GM04503 (cell line): ENCODE data around the gene CD63.

ENCODE experiments used
- DNase-seq: peaks from one replicate; pipeline ENCODE4 v3.0.0-alpha.2; 2012; ENCODE audit warnings: low read depth

Gene CD63

DNA sequence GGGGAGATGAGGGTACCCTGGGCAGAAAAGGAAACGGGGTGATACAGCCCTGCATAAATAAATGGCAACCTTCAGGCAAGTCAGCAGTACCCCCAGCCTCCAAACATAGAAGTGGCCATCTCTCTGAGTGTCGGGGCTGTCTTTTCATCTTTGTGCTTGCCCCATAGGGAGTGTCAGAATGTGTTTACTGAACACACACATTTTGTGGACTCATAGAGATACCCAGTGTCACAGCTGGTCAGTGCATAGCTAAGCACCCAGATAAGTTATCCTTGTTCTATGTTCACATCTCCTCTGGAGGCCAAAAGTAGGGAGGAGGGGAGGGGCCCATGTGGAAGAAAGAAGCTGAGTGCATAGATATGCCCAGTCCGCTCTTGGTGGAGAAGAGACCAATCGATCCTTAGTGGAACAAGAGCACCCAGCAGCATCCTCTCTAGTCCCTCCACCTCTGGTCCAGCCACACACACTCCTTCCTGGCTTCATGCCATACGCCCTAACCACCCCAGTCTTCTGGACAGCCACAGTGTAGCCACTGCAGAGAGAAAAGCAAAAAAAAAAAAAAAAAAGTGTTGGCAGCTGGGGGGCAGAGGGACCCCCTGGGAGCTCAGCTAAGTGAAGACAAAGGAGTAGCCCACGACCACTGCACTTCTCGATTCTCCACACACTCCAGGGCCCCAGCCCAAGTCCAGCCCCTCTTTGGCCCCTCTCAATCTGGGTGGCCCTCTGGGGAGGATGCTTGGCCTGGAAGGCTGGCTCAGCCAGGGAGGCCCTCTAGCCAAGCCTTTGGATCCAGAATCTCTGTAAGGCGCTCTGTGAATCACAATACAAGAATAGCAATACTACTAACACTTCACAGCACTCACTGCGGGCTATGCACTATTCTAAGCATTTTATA lies 23.7 kb downstream of the CD63 start:
- no peak for DNase-seq

DNA sequence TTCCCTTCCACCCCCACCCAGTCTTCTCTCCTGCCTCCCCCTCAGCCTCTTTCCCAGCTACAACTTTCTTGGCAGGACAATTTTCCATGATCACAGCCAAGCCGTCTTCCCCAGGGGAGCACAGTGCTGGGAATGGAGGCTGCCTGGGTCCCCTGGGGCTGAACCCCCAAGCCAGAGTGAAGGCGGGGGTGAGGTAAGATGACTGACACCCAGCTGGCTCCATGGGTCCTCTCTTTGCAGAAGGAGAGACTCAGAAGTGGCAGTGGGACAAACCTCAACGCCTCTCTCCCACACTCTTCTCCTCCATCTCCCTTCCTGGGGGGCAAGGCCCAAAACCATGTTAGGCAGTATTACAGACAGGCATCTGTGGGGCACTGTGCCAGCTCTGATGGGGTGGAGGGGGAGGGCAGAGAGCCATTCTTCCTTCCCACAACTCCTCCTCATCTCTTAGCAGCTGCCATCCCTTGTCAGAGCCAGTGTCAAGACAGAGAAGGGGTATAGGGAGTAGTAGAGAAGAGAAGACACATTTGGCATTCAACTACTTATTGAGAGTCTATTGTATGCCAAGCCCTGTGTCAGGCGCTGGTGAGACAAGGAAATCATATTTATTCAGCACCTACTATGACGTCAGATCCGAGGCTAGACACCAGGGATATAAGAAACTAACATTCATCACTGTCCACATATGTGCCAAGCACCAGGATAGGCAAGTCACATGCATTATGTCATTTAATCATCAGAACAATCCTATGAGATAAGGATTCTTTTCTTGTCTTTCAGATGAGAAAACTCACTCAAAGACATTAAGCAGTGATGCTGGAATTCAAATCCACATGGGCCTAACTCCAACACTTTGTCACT lies 24.7 kb downstream of the CD63 start:
- DNase-seq: no peak

- no peak for DNase-seq
Observed at GRCh38 chr12:55703288-55703687, 25.5 kb downstream of the CD63 start.

DNA sequence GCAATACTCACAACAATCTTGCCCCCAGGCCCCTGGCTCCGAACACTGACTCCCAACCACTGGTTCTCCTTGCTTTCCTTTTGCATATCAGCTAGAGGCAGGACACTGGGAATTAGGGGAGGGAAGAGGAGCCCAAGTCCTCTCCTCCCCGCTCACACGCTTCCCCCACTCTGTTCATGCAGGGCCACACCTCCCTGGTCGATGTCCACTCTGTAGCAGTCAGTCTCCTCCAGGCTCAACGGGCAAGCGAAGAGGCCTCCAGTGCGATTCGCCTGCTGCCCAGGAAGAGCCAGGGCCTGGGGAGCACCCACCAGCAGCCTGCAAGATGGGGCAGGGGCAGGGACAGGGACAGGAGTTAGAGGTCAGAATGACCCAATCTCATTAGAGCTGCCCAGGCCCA lies 25.9 kb downstream of the CD63 start:
- no peak for DNase-seq

DNA sequence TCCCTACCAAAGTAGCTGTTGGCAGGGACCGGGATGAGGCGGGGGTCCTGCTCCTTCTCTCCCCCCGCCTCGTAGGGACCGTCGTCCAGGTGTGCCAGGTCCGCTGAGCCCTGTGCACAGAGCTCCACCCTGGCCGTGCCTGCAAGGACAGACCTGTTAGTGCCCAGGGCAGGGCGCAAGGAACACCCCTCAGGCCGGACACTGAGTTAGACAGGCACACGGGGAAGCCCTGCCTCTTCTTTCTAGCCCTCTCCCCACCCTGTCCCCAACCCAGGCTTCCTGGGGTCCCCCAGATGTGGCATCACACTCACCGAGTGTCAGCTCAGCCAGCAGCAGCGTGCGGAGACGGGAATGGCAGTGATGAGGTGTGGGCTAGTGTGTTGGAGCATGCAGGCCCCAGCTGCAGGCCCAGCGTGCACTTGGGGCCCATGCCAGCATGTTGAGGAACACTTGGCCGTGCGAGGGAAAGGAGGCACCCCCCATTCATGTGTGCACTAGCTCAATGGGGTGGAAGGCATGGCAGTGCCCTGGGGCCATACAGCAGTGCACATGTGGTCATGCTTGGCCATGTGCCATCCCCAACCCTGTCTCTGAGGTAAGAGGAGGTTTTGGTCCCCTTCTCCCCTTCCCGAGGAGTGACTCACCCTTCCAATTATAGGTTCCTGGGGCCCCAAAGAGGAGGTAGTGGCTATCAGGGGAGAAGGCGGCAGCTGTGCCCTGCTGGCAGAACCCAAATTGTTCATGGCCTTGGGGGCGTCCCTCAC lies 28.4 kb downstream of the CD63 start:
- DNase-seq: no peak

- DNase-seq: no peak
Observed at GRCh38 chr12:55699471-55700055, 29.2 kb downstream of the CD63 start.

- no peak for DNase-seq
Observed at GRCh38 chr12:55698965-55699364, 29.8 kb downstream of the CD63 start.

DNA sequence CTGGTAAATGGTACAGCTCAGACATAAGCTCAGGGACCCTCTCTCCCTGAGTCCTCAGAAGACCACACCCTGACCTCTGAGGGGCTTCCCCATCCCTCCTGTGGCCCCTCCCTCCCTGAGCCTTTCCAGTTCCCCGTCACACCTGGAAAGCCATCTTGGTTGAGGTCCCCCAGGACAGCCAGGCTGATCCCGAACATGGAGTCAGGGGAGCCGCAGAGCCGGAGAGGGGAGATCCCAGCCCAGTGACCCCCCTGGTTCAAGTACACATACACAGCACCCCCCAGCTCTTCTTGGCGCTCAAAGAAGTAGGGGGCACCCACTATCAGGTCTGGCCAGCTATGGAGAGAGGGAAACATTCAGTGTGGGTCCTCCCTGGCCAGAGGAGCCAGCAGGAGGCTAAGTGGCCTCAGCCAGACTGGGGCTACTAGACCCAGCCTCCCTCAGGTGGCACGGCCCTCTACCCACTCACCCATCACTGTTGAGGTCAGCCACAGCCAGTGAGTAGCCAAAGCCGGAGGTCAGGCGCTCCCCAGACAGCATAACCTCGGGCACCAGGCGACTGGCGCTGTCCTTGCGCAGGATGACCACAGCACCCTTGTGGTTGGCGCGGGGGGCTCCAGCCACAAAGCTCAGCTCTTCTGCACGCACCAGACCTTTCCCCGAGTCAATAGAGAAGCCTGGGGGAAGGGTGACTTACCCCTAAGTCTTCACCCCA lies 30.4 kb downstream of the CD63 start:
- DNase-seq: no peak

GRCh38 chr12:55697686-55698085 lies 31.1 kb downstream of the CD63 start:
- no peak for DNase-seq

DNA sequence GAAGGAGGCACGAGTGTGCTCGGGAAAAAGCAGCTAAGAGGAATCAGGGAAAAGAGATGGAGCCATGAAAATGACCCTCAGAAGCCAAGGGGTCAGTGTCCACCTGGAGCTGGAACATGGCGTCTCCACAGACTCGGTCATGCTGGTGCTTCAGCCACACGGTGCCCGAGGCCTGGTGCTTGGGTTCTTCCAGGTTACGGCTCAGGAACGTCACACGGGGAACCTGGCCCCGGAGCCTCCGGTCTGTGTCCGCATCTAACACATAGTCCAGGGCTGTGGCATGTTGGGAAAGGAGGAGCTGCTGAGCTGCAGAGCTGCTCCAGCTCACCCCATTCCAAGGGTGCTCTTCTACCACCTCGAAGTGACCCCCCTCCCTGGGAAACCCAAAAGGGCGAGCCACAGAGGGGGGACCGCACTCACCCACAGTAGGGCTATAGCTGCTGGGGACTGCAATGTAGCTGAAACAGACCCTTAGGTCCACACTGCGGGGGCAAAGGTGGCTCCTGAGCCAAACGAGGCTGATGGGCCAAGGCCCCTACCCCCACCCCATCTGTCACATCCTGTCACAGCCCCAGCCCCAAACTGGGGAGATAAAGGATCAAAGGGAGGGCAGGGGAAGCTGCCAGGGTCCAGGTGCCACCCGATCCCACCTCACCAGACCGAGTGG lies 31.9 kb downstream of the CD63 start:
- no peak for DNase-seq

DNA sequence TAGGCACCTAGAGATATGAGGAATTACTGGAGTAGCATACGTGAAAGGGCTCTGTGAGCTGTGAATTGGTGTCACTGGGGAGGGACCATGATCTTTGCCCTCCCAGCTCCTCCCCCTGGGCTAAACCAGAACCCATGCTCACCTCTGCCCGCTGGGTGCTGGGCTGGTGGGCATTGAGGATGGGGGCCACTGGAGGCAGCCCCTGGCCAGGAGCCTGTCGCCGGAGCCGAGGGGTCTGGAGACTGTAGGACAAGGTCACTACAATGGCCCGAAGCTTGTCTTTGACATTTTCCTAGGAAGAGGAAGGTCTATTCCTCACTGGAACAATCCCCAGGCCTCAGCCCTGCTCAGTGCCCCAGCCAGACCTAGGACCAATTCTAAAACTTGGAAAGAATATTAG lies 32.7 kb downstream of the CD63 start:
- DNase-seq: no peak

DNA sequence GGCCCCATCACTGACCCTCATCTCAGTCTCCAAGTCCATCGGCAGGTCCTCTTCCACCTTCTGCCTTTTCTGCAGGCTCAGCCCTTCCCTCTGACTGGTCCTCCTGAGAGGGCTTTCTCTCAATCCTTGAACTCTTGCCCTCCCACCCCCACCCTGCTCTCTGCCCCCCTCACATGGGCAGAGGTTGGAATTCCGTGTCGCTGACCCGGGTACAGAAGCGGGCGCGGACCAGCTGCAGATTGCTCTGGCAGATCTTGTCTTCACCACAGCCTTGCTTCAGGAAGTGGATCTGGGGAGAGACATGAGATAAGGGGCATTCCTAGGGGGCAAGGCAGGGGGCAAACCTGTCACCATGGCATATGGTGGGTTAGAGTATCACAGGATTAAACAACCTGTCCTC lies 33.5 kb downstream of the CD63 start:
- DNase-seq: no peak

DNA sequence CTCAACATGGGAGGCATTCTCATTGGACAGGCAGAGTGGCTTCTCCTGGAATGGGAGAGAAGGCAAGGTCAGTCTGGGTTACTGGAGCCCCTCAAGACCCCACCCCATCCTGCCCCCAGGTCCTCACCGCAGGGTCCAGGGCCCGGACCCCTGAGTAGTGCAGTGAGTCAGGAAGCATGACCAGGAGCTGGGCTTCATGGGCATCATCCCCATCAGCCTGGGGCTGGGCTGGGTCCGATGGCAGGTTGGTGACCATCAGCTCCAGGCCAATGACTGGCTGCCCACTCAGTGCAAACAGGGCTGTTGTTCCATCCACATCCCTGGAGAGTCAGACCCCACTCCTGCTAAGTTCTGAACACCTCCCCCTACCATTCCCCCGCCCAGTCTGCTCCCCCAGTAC lies 34.2 kb downstream of the CD63 start:
- DNase-seq: no peak

GRCh38 chr12:55694188-55694515 lies 34.7 kb downstream of the CD63 start:
- DNase-seq: no peak

GRCh38 chr12:55693323-55694187 lies 35.3 kb downstream of the CD63 start:
- no peak for DNase-seq

DNA sequence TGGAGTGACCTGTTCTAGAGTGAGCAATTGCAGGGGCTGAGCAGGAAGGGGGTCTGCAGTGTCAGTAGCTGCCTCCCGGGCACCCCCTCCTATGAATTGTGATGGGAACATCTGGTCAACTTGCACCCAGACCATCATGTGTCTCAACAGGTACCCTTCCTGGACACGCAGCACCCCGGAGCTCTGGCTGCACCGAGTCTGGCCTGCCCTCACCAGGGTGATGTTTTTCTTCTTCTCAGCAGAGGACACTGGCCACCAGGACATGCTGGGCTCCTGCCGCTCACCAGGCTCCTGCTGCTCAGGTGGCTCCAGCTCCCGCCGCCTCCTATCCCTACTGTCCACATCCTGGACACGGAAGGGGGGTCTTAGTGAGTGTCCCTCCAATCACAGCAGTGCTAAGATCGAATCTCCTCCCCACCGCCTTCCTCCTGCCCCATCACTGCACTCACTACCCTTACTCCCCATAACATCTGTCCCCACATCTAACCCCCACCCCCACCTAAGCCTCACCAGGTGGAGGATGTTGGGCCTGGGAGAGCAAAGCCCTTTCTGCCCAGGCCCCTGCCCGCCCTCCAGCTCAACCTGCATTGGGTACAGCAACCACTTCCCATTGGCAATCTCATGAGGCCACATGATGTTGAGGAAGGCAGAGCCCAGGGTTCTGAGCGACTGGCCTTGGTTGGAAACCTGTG lies 36.0 kb downstream of the CD63 start:
- DNase-seq: no peak

GRCh38 chr12:55688716-55689655 lies 39.8 kb downstream of the CD63 start:
- DNase-seq: no peak

GRCh38 chr12:55687746-55688145 lies 41.1 kb downstream of the CD63 start:
- no peak for DNase-seq
